ENCODE data around the gene FZD2.
"Not testable (repeated sequence)": the region's sequence is repeated elsewhere in the genome, so short reads cannot be mapped to it uniquely, and the experiment has no call there.

Gene FZD2

DNA sequence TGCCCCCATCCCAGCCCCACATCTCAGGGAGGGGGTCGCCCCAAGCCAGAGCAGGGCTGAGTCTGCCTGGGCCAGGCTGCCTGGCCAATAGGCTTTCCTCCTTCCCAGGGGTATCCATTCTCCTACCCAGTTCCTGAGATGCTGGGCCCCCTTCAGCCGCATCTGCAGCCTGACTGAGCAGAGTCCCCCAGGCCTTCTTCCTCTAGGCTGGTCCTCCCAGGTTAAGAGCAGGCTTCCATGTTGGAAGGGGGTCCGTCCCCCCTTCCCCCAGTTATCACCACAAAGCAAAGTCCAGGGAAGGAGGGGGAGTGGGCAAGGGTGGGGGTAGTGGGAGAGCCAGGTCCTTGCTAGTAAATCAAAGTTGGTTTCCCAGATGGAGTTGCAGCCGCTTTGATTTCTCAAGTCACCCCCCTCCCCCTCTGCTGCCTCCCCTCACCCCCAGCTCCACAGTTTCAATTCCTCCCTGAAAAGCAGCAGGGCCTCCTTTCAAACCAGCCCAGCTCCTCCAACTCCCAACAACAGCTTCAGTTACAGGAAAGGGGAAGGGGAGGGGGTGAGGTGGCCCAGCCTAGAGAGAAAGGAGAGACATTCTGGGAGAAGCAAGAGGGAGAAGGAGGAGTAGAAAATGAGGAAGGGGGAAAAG lies 9.5 kb upstream of the FZD2 start:
- no peak for DNase-seq

DNA sequence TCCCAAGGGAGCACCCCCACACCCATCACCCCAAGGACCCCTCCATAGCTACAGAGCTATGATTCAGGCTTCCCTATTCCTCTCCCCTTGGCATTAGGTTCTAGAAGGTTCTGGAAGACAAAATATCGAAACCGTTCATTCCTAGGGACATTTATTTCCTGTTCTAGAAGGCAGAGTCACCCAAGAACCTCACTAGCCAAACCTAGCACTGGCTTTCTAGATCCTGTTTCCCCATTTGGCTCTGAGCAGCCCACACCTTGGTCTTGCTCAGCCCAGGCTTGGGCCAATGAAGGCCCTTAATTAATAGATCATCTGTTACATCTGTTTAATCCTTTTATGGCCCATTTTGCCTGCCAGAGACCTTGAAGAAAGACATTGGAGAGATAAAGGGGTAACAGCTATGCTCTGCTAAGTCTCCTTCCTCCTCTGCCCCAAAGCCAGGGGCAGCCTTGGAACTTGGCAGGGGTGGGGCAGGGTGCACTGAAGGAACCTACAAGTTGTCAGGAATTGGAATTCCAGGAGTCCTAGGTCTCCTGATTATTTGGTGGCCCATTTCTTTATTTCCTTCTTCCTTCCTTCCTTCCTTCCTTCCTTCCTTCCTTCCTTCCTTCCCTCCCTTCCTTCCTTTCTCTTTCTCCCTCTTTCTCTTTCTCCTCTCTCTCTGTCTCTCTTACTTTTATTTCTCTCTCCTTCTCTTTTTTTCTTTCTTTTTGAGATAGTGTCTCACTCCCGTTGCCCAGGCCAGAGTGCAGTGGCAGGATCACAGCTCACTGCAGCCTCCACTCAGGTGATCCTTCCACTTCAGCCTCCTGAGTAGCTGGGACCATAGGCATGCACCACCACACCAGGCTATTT lies 8.7 kb upstream of the FZD2 start:
- DNase-seq, result no peak

DNA sequence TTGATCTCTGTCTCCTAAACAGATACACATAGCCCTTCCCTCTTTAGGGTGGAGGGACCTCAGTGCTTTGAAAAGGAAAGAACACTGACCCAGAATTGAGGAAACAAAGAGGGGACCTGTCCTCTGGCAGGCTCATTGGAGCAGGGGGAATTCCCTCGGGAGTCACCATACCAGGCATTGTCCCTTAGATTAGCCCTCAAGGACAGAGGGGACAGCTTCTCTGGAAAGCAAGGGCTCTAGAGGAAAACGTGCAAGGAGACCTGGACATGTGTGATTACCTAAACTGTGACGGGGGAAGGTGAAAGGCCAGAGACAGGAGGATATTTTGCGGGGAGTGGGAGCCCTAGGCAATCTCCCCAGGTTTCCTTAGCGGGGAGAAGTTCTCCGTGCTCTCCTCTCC lies 7.6 kb upstream of the FZD2 start:
- DNase-seq, result no peak

DNA sequence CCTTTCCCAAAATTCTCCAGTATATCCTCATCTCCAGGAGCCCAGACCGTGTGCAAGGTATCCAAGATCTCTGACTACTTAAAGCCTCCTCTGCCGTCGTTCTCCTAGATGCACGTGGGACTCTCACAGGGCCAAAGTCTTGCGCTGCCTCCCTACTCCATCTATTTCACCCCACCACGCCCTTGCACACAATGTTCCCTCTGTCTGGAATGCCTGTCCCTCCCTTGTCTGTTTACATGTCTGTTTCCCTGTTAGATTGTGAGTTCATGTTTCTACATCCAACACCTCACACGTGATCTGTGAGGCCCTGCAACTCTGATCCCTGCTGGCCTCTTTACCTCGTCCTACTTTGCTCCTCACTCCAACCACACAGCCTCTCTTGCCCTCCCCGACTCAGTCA lies 4.9 kb upstream of the FZD2 start:
- no peak for DNase-seq

DNA sequence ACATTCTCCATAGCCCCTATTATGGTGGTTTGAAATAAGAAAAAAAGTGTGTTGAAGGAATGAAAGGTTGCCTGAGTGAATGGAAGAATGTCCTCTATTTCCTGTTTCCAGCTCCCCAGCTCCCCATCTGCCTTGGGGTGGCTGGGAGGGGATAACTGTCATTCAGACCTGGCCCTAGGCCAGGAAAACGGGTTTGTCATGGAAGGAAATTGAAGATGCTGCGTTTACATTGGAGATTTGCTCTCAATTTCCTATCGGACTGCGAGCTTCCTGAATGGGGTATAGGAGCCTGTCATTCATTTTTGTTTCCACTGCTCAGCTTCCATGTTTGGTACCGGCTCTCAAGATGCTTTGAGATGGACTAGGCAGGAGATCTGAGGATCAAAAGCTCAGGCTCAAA lies 2.2 kb upstream of the FZD2 start:
- DNase-seq, result no peak

DNA sequence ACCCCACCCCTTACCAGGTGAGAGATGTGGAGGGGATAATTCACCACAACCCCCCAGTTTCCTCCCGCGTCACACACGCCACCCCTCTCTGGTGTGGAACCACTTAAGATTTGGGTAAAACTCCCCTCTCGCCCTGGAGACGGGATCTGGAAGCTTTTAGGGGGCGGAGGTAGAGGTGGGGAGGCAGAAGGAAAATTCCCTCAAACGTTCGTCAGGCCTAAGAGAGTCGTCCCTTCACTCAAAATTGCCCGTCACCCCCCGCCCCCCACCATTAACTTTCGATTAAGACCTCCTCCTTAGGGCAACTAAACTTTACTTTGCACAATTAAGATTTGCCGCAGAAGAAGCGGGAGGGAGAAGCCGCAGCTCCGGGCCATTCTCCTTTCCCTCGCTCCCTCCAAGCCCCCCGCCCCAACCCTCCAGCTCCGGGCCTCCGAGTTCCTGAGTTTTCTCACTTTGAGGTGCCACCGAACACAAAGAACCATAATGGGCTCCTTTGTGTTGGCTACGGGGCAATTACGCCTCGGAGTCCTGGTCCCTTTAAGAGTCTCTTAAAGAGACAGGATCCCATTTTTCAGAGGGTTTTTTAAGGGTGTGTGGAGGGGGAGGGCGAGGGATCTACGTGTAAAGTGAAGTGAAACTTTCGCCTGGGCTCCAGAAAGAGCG lies 985 bp upstream of the FZD2 start:
- DNase-seq, result no peak

DNA sequence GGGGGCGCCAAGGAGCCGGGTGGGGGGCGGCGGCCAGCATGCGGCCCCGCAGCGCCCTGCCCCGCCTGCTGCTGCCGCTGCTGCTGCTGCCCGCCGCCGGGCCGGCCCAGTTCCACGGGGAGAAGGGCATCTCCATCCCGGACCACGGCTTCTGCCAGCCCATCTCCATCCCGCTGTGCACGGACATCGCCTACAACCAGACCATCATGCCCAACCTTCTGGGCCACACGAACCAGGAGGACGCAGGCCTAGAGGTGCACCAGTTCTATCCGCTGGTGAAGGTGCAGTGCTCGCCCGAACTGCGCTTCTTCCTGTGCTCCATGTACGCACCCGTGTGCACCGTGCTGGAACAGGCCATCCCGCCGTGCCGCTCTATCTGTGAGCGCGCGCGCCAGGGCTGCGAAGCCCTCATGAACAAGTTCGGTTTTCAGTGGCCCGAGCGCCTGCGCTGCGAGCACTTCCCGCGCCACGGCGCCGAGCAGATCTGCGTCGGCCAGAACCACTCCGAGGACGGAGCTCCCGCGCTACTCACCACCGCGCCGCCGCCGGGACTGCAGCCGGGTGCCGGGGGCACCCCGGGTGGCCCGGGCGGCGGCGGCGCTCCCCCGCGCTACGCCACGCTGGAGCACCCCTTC lies 484 bp downstream of the FZD2 start:
- no peak for DNase-seq

DNA sequence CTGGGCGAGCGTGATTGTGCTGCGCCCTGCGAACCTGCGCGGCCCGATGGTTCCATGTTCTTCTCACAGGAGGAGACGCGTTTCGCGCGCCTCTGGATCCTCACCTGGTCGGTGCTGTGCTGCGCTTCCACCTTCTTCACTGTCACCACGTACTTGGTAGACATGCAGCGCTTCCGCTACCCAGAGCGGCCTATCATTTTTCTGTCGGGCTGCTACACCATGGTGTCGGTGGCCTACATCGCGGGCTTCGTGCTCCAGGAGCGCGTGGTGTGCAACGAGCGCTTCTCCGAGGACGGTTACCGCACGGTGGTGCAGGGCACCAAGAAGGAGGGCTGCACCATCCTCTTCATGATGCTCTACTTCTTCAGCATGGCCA lies 1.0 kb downstream of the FZD2 start:
- no peak for DNase-seq

DNA sequence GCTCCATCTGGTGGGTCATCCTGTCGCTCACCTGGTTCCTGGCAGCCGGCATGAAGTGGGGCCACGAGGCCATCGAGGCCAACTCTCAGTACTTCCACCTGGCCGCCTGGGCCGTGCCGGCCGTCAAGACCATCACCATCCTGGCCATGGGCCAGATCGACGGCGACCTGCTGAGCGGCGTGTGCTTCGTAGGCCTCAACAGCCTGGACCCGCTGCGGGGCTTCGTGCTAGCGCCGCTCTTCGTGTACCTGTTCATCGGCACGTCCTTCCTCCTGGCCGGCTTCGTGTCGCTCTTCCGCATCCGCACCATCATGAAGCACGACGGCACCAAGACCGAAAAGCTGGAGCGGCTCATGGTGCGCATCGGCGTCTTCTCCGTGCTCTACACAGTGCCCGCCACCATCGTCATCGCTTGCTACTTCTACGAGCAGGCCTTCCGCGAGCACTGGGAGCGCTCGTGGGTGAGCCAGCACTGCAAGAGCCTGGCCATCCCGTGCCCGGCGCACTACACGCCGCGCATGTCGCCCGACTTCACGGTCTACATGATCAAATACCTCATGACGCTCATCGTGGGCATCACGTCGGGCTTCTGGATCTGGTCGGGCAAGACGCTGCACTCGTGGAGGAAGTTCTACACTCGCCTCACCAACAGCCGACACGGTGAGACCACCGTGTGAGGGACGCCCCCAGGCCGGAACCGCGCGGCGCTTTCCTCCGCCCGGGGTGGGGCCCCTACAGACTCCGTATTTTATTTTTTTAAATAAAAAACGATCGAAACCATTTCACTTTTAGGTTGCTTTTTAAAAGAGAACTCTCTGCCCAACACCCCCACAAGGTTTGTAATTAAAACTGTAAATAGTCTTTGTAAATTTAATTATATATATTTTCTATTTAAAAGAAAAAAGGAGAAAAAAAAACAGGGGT lies 1.7 kb downstream of the FZD2 start:
- DNase-seq, result no peak

DNA sequence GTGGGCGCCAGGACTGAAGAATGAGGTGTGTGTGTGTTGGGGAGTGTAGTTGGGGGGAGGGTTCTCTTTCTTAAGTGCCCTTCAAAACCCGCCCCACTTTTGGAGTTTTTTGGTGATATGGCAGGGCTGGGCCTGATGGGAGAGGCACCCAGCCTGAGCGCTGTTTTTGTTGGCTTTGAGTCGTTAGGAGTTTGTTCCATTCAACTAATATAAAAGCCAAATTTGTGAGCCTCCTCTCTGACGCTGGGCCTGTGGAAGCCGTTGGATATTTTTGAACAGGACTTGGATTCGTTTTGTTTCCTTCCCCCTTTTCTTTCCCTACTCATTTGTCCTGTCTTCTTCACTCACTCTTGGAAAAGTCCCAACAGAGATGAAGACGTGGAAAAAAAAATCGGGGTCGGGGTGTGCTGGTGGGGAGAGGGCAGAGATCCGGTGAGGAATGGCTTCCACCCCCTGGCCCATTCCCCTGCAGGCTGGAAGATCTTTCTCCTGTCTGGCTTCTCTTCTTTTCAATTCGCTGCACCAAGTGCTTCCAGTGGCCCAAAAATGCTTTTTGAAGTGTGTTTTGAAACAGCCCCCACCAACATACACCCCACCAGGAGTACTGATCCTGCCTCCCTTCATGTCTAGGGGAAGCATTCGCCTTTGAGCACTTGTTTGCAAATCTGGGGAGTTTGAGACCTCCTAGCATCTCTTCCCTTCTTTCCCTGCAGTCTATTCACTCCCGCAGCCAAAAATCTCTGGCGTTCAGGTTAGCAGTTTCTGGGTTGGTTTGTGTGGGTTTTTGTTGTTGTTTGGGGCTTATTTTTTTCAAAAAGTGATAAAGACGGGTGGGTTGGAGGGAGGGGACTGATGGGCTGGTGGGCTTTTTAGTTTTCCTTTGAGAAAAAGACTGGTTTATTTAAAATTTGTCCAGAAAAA lies 2.6 kb downstream of the FZD2 start:
- no peak for DNase-seq

DNA sequence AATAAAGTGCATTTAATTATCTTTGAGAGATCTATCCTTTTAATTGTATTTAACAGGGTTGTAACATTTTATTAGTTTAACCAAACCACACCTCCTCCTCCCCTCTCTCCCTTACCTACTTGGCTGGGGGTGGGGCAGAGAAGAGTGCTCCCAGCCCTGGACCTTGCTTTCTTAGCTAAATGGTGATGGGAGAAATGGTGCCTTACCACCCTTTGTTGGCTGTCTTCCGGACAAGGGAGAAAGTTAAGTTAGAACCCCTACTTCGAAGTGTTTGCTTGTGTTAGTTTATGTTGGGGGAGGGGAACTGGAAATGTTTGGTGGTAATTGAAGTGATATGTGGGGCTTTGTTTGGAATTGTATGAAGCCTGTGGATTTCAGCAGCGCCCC lies 3.9 kb downstream of the FZD2 start:
- no peak for DNase-seq

DNA sequence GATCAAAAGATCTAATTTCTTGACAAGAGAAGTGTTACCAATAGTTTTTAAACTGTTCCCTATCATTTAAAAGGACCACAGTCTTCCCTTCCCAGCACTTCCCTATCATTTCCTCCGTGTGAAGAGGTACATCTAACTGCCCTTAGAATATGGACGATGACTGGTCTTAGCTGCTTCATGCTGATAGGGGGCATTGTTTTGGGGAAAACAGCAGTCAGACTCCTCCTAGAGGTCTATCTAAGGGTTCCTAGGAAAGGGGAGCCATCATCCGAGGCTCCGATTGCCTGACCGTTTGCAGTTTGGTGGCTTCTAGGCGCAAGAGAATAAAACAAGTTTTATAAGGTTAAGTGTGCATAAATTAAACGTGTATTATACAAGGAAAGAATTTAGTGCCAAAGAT lies 7.1 kb downstream of the FZD2 start:
- DNase-seq, result no peak

DNA sequence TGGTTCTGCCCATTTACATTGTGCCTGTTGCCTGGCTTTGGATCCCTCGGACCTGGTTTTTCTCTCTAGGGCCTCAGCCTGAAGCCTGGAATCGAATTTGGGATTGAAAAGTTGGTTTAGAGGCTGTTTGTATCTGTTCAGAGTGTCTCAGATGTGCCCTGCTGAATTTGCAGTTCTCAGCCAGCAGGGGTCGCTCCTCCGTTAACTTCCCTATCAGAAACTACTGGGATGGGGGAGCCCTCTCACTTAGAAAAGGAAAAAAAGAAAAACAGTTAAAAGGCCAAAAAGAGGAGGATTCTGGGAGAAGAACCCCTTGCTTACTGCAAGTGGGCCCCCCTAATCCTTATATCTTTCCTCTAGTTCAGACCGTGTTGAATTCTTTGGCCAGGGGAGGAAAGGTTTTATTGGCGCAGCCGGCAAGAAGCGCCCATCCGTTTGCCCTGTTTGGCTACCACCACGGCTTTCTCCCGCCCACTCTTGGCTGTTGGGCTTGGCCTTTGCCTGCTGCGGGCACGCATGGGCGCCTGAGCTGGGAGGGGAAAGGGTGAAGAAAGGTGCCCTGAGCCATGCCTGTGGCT lies 8.7 kb downstream of the FZD2 start:
- no peak for DNase-seq

DNA sequence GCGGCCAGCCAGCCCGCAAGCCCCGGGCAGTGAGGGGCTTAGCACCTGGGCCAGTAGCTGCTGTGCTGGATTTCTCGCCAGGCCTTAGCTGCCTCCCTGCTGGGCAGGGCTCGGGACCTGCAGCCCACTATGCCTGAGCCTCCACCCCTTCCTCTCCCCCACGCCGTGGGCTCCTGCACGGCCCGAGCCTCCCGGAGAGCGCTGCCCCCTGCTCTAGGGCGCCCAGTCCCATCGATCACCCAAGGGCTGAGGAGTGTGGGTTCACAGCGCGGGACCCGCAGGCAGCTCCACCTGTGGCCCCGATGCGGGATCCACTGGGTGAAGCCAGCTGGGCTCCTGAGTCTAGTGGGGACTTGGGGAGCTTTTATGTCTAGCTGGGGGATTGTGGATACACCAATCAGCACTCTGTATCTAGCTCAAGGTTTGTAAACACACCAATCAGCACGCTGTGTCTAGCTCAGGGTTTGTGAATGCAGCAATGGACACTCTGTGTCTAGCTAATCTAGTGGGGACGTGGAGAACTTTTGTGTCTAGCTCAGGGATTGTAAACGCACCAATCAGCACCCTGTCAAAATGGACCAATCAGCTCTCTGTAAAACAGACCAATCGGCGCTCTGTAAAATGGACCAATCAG lies 11.1 kb downstream of the FZD2 start:
- not testable (repeated sequence) for DNase-seq

DNA sequence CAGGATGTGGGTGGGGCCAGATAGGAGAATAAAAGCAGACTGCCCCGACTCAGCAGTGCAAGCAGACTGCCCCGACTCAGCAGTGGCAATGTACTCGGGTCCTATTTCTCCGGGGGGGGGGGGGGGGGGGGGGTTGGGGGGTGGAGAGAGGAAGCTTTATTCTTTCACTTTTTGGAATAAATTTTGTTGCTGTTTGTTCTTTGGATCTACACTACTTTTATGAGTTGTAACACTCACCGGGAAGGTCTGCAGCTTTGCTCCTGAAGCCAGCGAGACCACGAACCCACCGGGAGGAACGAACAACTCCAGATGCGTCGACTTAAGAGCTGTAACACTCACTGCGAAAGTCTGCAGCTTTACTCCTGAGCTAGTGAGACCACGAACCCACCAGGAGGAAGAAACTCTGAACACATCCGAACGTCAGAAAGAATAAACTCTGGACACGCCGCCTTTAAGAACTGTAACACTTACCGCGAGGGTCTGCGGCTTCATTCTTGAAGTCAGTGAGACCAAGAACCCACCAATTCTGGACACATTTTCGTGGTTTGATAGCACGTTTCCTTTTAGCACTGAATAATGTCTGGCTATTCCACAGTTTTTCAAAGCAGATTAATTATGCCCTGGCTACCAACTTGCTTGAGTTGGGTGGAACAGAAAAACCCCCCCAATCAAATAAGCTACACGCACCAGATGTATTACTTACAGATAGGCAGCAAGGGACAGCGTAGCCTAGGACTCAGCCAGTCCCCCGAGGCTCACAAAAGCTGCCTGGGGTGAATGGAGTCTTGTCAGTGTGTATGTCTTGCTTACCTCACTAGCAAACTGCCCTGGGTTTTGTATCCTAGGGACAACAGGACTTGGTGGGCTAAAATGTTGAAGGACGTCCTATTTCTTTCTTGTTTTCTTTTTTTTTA lies 11.9 kb downstream of the FZD2 start:
- no peak for DNase-seq

DNA sequence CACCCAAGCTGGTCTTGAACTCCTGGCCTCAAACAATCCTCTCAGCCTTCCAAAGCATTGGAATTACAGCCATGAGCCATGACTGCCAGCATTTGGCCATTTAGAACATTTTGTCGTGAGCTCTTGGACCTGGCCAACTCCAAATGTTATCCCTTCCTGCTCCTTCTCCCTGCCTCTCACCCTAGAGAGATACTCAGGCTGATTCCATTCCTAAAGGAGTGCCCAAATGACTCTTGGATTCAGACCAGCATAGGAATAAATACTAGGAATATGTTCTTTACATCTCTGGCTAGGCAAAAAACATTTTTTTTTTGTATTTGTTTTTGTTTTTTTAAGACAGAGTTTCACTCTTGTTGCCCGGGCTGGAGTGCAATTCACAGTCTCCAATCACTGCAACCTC lies 15.5 kb downstream of the FZD2 start:
- DNase-seq, result no peak

DNA sequence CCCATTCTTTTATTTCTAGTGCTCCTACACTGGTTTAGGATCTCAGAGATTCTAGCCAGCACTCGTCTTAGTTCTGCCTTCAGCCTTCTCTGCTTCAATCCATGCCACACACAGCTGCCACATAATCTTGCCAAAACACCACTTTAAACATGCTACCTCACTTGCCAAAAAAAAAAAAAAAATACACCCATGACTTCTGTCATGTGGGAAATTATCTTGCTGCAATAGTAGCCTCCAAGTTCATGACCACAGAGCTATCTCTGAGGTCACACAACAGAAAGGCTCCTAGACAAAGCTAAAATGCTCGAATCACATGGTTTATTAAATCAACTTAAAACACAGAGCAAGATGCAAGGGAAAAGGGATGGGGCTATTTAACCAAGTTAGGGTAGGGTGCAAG lies 18.1 kb downstream of the FZD2 start:
- DNase-seq, result no peak

DNA sequence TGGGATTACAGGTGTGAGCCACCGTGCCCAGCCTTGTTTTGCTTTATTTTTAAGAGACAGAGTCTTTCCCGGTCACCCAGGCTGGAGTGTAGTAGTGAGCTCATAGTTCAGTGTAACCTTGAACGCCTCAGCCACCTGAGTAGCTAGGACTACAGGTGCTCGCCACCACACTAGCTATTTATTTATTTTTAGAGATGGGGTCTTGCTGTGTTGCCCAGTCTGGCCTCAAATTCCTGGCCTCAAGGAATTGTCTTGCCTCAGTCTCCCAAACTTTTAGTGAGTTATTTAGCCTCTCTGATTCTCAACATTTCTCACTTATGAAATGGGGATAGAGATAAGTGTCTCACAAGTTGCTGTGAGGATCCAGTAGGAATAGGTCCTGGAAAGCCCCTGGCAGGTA lies 21.7 kb downstream of the FZD2 start:
- no peak for DNase-seq

DNA sequence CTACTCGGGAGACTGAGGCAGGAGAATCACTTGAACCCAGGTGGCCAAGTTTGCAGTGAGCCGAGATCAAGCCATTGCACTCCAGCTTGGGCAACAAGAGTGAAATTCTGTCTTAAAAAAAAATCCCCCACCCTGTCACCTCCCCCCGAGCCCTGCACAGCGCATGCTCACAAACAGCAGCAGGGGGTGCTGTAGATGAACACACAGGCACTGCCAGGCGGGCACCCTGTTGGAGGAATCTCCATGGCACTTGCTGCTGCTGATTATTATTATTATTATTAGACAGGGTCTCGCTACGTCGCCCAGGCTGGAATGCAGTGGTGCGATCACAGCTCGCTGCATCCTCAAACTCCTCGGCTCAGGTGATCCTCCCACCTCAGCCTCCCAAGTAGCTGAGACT lies 24.6 kb downstream of the FZD2 start:
- DNase-seq, result no peak

DNA sequence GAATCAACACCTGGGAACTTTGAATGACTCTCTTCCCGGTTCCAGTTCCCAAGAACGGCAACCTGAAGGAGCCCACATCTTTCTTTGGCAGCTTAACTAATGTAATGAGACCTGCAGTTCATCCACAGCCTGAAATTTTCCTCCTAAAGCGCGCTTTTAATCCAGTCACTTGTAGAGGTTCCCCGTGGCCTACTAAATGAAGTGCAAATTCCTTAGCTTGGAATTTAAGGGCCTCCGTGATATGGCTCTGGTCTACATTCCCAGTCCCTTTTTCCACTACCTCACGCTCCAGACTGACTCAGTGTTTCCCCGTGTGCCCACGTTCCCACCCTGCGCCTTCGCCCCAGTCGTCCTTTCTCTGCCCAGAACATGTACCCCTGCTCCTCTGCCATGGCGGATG lies 27.2 kb downstream of the FZD2 start:
- no peak for DNase-seq

Data from activated T-cell treated with anti-CD3 and anti-CD28 coated beads for 4 hours (primary cell).